ENCODE data around the gene CFAP97D2.

The CFAP97D2 gene

DNA sequence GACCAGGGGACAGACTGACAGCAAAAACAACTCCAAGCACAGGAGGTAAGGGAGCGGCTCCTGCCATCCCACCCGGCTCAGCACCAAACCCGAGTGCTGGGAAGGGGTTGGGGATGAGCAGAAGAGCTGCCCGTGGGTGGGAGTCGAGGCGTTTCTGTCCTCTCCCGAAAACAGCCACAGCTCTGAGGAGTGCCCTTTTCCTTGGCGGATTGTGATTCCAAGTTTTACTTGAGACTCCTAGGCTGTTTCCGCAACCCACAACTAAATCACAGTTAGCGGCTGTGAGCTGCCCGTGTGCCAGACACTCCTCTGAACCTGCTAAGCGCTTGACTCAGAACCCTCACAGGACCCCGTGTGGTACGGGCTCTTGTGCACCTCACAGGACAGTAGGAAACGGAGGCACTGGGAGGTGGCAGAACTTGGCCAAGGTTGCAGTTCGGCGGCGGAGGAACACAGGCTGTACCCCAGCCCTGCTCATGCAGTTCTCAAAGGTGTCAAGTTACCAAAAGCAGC lies 21.4 kb downstream of the CFAP97D2 start:
- peak; percentile 10 for DNase-seq

DNA sequence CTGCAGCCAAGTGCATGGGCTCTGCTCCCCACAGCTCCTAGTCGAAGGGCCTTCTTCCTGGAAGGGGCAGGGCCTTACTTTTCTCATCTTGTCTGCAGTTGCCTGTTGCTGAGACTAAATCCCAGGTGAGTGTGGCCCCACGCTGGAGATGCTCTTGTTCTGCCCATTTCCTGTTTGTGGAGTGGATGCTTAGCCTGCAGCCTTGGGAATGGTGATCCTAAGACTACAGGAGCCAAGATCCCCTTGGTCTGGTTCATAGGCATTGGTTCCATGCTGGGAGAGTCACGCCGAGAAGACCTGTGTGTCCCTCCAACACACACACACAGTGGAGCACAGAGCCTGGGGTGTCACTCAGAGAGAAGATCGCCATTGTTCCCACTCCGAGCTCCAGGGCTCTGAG lies 23.5 kb downstream of the CFAP97D2 start:
- DNase-seq, result no peak

DNA sequence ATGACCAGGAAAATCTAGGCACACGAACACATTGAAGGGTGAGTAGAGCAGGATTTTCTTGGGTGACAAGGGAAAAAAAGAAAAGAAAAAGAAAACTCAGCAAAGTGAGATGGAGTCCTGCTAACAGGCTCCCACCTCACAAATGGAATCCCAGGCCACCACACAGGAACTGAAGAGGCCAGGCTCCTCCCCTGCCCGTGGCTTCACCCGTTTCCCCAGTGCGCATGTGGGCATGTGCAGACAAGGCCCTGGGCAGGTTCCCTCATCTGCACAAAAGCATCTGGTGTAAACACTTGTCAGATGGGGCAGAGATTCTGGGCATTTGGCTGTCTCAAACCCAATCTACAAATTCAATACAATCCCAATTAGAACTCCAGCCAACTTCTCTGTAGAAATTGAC lies 24.5 kb downstream of the CFAP97D2 start:
- DNase-seq, result no peak

DNA sequence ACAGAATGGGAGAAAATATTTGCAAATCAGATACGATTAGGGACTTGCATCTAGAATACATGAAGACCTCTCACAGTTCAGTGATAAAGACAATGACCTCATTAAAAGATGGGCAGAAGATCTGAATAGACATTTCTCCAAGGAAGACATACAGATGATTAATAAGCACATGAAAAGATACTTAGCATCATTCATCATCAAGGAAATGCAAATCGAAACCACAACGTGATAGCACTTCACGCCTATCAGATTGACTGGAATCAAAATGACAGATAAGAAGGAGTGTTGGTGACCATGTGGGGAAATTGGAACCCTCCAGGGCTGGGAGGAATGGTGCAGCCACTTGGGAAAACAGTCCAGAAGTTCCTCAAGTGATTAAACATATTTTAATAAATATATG lies 25.8 kb downstream of the CFAP97D2 start:
- DNase-seq, result no peak

DNA sequence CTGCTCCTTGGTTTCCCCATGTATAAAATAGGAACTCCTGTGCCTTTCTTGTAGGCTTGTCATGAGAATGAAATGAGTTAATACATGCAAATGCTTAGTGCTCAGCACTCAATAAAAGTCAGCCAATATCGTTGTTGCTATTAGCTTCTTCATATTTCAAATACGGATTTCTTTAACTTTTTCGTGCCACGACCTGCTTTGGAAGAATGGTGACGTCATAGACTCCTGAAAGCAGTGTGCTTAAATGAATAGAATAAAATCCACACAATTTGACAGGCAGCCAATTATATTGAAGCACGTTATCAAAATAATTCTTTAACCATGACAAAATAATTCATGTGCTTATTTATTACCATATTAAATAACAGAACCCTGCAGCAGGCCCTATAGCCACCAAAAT lies 29.1 kb downstream of the CFAP97D2 start:
- DNase-seq, result no peak

DNA sequence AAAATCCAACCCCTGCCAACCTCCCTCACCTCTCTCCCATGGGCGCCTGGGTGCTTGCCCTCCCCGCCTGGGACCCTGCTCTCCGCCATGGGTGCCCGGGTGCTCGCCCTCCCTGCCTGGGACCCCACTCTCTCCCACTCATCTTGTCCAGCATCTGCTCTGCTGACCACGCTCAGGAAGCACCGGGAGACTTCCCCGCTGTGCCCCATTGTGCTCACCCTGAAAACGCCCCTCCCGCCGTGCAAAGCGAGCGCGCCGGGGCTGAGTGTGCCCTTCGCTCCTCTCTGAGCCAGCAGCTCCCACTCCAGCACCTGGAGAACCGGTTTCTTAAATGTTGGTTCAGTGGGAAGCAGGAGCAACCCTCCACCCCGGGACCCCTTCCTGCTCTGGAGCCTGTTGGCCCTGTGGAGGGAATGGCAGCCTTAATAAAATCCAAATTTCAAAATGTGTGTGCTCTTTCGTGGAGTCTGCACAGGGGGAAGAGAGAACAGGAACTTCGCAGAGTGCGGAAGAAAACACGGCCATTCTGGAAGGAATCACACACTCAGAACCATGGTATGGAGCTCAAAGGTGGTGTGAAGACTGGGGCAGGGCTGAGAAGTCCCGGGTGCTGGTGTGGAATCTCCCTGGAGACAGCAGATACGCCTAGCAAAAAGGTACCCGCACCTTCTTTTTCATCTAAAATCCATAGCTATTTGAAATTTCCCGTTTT lies 32.5 kb downstream of the CFAP97D2 start:
- no peak for DNase-seq

DNA sequence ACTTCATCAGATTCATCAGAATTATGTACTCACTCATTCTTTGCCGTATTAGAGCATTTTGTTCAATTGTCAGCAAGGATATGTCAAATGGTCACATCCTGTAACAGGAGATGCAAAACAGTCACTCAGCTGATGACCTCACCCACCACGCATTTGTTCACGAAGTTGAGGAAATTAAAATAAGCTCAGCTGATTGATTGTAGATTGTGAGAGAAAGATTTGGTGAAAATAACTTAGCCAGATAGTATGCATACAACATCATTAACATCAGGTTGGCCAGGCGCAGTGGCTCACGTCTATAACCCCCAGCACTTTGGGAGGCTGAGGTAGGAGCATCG lies 33.1 kb downstream of the CFAP97D2 start:
- DNase-seq, result peak; percentile 55

DNA sequence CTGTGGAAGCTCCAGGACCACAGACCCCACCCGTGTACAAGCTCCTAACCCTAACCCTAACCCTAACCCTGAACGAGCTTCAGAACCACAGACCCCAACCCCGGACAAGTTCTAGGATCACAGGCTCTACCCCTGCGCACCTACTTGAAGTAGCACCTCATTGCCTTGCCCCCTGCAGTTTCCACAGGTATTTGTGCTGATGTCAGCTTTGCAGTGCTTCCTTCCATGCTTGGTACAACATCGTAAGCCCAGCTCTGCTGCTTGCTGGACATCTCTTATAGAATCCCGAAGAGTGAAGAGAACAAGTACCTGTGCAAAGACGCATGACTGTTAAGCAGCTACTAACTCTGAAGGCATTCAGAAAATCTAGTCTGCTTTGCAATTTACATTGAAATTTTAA lies 34.9 kb downstream of the CFAP97D2 start:
- no peak for DNase-seq

DNA sequence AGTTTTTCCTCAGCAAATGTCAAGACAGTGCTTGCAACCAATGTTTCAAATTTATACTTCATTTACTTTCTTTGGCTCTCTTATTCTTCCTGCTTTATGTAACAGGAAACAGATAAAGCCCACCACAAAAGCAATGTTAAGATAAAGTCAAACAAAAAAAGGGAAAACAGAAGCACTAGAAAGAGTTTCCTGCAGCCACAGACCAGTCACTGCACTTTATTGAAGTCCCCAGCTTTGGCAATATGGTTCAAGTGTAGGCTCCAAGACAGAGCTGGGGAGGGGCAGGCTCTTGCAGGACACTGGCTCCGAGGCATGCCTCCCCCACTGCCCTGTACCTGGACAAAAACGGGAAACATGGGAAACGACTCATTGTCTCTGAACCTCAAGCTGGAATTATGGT lies 40.3 kb downstream of the CFAP97D2 start:
- DNase-seq, result no peak

DNA sequence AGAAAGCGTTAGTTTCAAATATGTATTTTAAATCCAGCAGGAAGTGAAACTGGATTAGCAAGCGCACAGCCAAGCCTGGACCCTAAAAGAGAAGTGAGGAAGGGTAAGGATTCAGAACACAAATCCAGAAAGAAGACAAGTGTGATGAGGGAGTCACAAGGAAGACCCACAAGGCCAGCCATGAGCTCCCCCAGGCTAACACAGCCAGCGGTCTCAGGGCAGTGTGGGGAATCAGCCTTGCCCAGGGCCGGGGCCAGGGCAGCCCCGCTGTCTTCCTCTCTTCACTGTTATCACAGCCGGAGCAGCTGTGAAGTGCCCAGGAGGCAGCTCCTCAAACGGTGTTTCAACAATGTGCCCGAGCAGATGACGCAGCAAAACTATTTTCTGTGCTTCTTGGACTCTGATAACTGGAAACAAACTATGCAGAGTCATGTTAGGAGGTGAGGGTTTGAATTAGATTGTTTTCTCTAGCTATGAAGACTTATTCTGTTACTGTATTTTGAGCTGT lies 43.5 kb downstream of the CFAP97D2 start:
- DNase-seq, result no peak

DNA sequence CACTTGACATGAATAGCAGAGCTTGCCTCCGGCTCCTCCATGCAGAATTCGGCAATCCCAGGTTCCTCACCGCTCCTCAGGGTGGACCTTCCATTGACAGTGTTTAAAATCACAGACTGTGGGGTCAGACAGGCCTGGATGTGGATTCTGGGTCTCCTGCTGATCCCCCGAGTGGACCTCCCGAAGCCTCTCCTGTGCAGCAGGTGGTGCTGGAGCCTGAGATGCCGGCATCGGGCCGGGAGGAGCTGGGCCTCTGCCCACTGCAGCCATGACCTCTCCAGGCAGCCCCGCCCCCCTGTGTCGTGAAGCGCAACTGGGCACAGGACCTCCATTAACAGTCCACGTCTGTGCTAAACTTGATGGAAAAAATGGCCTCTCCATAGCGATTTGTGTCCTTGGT lies 45.1 kb downstream of the CFAP97D2 start:
- no peak for DNase-seq

DNA sequence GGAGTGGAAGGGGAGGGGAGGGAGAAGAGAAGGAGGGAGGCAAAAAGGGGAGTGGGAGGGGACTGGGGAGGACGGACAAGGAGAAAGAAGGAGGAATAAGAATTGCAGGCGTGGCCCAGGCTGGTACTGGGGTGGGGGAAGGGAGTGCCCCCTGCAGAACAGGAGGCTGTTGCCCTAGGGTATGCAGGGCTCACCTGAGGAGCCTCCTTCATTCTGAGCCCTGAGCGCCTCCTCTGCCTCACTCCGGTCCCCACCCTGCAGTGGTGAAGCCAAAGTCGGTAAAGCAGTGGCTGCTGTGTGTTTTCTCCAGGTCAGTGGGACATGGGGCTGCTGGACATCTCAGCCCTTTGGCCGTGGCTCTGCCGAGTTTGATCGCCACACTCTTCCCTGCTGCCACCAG lies 46.6 kb downstream of the CFAP97D2 start:
- DNase-seq, result no peak

DNA sequence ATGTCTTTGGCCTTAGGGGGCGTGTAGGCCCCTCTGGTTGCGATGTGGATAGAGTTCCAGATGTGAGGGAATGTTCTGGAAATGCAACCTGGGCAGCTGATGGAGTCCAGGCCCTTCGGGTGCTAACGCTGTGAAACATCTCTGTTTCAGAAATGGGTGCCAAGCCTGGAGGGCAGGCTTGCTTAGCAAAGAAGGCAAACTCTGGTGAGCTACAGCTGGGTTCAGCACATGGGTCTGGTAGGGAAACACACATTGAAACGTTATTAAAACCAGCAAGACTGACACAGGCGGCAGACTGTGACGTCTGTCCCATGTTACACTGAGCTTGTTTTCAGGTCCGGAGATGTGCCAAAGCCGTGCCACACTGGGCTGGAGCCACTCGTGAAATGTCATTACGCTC lies 47.0 kb downstream of the CFAP97D2 start:
- no peak for DNase-seq

DNA sequence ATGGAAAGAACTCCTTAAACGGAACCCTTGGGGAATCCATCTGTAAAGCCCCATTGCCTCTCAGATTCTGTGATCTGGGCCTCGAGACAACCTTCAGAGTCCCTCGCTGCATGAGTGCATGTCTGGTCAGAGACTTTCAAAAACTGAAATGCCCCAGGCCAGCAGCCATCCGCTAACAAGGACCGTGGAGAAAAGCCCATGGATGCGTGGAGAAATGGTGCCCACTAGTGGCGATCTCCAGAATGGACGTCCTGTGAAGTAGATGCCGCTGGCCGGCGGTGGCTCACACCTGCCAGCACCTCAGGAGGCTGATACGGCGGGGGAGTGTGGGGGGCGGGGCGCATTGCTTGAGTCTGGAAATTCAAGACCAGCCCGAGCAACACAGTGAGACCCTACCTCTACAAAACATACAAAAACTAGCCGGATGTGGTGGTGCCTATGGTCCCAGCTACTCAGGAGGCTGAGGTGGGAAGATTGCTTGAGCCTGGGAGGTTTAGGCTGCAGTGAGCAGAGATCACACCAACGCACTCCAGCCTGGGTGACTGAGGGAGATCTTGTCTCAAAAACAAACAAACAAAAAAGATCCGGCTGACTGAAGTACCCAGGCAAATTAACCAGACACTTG lies 47.8 kb downstream of the CFAP97D2 start:
- peak; percentile 75 for DNase-seq

DNA sequence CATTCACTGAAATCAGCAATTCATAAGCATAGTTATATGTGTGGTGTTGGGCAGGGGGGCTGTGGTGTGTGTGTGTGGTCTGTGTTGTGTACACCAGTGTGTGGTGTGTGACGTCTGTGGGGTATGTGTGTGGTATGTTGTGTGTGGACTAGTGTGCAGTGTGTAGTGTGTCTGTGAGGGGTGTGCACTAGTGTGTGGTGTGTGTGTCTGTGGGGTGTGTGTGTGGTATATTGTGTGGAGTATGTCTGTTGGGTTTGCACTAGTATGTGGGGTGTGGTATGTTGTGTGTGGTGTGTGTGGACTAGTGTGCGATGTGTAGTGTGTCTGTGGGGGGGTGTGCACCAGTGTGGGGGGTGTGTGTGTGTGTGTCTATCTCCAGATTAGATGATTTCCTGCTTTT lies 48.5 kb downstream of the CFAP97D2 start:
- no peak for DNase-seq

DNA sequence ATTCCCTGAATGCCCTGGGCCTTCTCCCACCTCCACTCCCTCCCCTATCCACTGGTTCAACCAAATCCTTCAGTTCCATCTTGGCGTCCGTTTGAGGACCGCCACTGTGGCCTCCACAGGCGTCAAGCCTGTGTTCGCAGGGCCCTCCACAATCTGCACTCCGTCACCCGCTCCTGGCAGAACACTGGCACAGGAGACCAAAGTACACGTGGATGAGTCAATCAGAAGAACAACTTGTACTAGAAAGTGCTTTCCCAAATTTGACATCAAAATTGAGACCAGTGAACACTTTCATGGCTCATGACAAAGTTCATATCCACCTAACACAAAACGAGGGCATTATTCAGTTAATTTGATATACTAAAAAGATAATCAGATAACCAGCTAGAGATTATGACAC lies 49.1 kb downstream of the CFAP97D2 start:
- no peak for DNase-seq

DNA sequence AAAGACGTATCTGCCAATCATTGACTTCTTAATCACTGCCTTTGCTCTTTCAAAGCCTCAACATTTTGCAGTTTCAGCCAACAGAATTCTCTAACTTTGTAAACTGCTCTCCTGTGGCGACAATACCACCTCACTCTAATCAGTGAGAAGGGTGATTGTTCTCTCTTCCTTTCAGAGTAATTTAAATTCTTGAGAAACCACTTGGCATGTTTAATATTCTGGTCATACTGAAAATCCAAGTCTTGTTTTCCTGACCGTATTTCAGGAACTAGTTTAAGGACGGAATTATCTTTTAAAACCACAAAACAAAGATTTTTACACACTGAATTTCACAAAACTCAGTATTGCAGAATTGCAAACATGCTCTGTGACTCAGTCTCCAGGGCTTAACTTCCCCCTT lies 50.4 kb downstream of the CFAP97D2 start:
- DNase-seq, result peak; percentile 40

DNA sequence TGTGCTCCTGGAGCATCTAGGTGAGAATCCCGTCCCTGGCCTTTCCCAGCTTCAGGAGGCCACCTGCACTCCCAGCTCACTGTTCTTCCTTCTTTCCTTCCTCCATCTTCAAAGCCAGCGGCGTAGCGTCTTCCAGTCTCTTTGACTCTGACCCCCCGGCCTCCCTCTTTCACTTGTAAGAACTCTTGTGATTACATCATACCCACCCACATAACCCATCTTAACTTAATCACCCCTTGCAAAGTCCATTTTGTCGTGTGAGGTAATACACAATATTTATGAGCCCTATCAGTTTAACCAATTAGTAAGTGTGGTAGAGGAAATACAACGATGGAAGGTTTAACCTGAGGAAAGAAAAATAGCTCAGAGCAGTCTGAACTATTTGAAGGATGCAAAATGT lies 51.1 kb downstream of the CFAP97D2 start:
- DNase-seq, result peak; percentile 74

DNA sequence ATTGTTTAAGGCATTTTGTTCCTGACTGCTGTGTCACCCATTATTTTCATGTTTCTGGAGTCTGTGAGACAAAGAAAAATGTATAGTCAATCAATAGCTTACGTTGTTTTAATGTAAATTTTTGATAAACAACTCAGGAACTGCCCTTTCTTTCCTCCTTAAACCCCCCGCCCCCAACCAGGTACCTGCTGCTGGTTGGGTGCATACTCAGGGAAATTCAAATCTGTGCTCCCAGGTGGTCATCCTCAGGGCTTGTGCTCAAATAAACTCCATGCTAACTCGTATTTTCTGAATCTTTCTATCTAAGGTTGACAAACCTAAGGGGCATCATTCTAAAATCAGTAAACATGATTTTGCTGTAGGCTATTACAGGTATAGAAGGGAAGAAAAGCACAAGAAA lies 51.5 kb downstream of the CFAP97D2 start:
- DNase-seq, result no peak

DNA sequence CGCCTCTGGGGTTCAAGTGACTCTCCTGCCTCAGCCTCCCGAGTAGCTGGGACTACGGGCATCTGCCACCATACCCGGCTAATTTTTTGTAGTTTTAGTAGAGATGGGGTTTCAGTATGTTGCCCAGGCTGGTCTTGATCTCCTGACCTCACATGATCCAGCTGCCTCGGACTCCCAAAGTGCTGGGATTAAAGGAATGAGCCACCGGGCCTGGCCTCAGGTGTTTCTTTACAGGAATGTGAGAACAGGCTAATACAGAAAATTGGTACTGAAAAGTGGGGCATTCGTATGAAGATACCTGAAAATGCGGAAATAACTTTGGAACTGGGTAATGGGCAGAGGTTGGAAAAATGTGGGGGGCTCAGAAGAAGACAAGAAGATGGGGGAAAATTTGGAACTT lies 52.8 kb downstream of the CFAP97D2 start:
- no peak for DNase-seq

DNA sequence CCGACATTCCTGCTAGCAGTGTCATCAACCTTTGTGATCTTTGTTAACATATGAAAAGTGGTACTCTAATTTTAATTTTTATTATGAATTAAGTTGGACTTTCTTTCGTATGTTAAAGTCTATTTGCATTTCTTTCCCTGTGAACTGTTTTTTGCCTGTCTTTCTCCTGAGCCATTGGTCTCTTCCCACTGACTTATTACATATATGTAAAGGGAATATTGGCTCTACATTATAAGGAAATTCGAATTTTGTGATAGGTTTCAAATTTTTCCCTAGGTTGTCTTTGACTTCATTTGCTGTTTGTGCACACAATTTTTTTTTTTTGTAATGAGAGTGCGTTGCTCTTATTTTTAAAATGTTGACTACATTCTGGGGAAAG lies 55.2 kb downstream of the CFAP97D2 start:
- no peak for DNase-seq

DNA sequence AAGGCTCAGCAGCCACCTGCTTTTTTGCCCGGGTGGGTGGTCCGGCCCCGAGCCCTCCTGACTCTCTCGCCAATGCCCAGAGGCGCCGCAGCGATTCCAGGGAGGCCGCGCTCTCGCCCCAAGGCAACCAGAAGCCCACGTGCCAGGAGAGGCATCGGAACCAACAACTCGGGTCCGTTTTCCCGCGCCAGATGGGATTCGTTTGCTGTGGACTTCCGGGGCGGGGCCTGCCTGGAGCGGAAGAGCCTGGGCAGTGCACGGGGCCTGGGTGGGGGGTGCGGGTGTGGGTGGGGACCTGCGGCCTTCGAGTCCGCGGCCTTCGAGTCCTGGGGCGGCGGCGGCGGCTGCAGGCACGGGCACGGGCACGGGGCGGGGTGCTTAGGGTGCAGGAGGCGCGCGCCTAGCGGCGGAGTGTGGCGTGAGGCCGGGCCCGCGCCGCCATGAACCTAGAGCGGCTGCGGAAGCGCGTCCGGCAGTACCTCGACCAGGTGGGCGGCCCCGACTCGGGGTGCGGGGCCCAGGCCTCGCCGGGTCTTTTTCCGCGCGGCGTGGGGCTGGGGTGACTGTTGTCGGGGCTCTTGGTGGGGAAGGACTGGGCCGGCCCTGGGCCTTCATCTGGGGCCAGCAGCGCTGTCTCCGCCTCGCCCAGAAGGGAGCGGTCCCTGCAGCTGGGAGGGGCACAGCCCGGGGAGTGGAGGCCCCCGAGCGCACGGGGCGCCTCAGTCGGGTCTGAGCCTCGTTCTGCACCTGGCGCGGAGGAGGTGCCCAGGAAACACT lies 55.8 kb downstream of the CFAP97D2 start, which contains the start of gene CDC16:
Gene CDC16 (plus strand): TSS at position 253 of the 777 bp plus-strand sequence. CDS start 188 bp downstream, at position 441.
- DNase-seq, result peak; percentile 93

DNA sequence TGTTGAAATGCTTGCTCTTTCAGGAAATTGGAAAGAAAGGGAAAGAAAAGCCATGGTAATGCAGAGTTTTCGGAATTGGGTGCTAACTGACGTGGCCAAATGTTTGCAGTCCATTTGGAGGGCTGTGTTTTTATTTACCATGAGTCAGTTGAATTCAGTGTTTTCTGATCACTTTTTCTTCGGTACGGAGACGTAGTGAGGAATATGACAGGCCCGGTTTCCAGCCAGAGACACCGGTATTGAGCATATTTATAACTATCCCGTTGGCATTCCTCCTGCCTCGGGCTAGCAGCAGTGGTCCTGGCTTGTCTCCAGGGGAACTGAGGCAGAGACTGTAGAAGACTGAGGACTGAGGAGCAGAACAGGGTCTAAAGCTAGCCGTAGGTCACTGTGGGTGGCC lies 56.6 kb downstream of the CFAP97D2 start:
- no peak for DNase-seq

DNA sequence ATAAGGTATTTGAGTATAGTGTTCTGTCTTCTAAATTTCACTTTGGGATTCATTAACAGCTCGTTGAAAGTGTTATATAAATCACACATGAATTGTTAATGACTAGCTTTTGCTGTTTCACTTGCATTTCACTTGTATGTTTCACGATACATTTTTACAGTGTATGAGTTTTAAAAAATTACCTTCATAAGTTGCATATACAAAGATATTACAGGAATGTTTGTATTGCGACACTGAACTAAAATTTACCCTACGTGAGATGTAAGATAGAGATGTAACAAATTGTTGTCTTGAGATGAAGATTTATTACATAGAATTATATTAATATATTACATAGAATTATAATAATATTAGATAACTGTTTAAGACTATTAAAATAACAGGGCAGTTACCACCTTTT lies 57.2 kb downstream of the CFAP97D2 start:
- no peak for DNase-seq

All from fibroblast of skin of abdomen (primary cell).